Dedifferentiated amniotic fluid mesenchymal stem cell (primary cell): ENCODE results near the gene PALM.

Source experiments
- DNase-seq: peaks from one replicate; pipeline ENCODE4 v3.0.0-alpha.2; 2016; ENCODE audit errors: extremely low spot score

Gene PALM

GRCh38 chr19:782878-783668 is 74.3 kb downstream of the PALM start:
- DNase-seq, result no peak

- DNase-seq, result no peak
Observed at GRCh38 chr19:784541-784940, 75.8 kb downstream of the PALM start.

GRCh38 chr19:787536-787935 is 78.8 kb downstream of the PALM start:
- no peak for DNase-seq

- no peak for DNase-seq
Observed at GRCh38 chr19:788686-788982, 79.9 kb downstream of the PALM start.

GRCh38 chr19:788983-789700 is 80.4 kb downstream of the PALM start:
- DNase-seq, result no peak

- DNase-seq, result no peak
Observed at GRCh38 chr19:789701-790060, 80.9 kb downstream of the PALM start.

GRCh38 chr19:791007-791566 is 82.4 kb downstream of the PALM start:
- no peak for DNase-seq

GRCh38 chr19:791567-792305 is 83.0 kb downstream of the PALM start:
- no peak for DNase-seq

- no peak for DNase-seq
Observed at GRCh38 chr19:792306-792885, 83.7 kb downstream of the PALM start.

GRCh38 chr19:793806-794205 is 85.1 kb downstream of the PALM start:
- DNase-seq, result no peak

GRCh38 chr19:795073-795611 is 86.4 kb downstream of the PALM start:
- no peak for DNase-seq

GRCh38 chr19:795691-796581 is 87.2 kb downstream of the PALM start:
- DNase-seq, result no peak

GRCh38 chr19:796692-797527 is 88.2 kb downstream of the PALM start, which contains the start of gene PTBP1:
TSS of gene PTBP1 (plus strand) at chr19:797452. CDS start at chr19:797498, 46 bp downstream.
- peak; percentile 100 for DNase-seq
